ENCODE results near the gene MSRB3. TPM values are rescaled to one million over a fixed set of nuclear protein-coding genes. Genes with fewer than 3 reads are reported as not detected.

Gene MSRB3
- total and polyA plus RNA-seq, 8 donors = 10.7 to 142 (median 27.8) TPM

DNA sequence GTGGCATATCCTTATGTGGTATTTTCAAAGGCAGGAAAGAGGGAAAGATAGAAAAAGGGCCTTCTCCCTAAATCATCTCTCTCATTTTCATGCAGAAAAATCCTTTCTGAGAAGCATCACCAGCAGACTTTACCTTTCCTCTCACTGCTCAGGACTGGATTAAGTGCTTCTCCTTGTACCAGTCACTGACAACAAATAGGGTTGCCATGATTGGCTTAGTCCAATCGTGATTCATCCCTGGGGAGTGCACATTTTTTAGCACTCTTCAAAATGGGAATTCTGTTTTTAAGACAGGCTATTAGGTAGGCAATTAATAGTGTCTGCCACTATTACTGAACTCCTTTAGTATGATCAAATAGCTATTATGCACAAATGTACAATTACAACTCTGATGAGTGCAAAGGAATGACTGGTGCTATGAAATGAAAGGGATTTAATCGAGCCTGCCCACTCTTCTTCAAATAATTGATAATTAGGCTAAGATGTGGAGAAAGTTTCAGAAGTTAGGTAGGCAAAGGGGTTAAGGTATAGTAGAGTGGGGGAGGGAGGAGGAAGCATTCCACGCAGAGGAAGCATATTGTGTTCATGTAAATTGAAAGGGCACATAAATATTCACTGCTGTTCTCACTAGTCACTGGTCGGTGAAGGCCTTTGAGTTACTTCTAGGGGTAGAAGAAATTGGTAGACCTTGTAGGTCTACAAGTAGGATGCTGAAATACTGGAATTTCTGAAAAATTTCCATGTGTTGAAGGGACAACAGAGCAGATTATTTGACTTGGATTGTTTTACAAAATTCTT is 84.0 kb downstream of the MSRB3 start:
- intact Hi-C loops (cut with DNase I; ENCODE audit: low total_unique reads) = no loop called here
- H3K9me3 ChIP-seq = no peaks in the 10 kb centered on the region
- no peak overlapping the region for H3K27ac ChIP-seq
- WGBS, 5 donors = 58 to 67% (median 66%) methylated on average over 4 of the region's 4 CpGs
- no peaks in the 10 kb centered on the region for H3K4me1 ChIP-seq
- H3K36me3 ChIP-seq = no peaks in the 10 kb centered on the region
- H3K27me3 ChIP-seq = no peaks in the 10 kb centered on the region
- TF ChIP-seq POLR2AphosphoS5 (IDR thresholded peaks at IDR 0.05) (no peak), EP300 (IDR thresholded peaks at IDR 0.05) (no peak), POLR2A (IDR thresholded peaks at IDR 0.05) (no peak)
- TF ChIP-seq, protein P1, sequence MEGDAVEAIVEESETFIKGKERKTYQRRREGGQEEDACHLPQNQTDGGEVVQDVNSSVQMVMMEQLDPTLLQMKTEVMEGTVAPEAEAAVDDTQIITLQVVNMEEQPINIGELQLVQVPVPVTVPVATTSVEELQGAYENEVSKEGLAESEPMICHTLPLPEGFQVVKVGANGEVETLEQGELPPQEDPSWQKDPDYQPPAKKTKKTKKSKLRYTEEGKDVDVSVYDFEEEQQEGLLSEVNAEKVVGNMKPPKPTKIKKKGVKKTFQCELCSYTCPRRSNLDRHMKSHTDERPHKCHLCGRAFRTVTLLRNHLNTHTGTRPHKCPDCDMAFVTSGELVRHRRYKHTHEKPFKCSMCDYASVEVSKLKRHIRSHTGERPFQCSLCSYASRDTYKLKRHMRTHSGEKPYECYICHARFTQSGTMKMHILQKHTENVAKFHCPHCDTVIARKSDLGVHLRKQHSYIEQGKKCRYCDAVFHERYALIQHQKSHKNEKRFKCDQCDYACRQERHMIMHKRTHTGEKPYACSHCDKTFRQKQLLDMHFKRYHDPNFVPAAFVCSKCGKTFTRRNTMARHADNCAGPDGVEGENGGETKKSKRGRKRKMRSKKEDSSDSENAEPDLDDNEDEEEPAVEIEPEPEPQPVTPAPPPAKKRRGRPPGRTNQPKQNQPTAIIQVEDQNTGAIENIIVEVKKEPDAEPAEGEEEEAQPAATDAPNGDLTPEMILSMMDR (IDR thresholded peaks at IDR 0.05) = no peak
- no peak for DNase-seq
- no peak overlapping the region for H3K4me3 ChIP-seq

- Histone ChIP-seq H3K9me3 (no peaks in the 10 kb centered on the region), H3K4me1 (no peaks in the 10 kb centered on the region), H3K27ac (no peak overlapping the region), H3K36me3 (no peaks in the 10 kb centered on the region), H3K4me3 (no peak overlapping the region), H3K27me3 (no peaks in the 10 kb centered on the region)
- intact Hi-C loops (cut with DNase I; ENCODE audit: low total_unique reads) = no loop called here
- no peak for DNase-seq
- WGBS, 5 donors = 81 to 90% (median 87%) methylated on average over 1 of the region's 1 CpG
- TF ChIP-seq, protein P1 (IDR thresholded peaks at IDR 0.05) = no peak
- TF ChIP-seq EP300 (IDR thresholded peaks at IDR 0.05) = no peak
- no peak for TF ChIP-seq POLR2A (IDR thresholded peaks at IDR 0.05)
- no peak for TF ChIP-seq POLR2AphosphoS5 (IDR thresholded peaks at IDR 0.05)
Measured at GRCh38 chr12:65364046-65364445, 85.6 kb downstream of the MSRB3 start.

DNA sequence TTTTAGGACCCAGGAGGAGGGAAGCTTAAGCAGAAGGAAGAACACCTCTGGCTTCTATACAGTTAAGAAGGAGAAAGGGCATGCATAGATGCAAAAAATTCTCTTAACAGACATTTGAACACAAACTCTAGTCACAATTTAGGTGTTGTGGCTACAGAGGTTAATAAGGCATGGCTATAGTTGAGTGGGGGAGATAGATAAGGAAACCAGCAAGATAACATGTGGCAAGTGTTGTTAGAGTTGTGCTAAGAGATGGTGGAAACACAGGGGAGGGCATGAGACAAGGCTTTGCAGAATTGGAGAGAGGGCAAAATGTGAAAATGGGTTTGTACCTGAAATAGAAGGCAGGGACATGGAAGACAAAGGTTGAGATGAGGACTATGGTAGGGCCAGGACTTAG is 88.9 kb downstream of the MSRB3 start:
- TF ChIP-seq, protein P1 (IDR thresholded peaks at IDR 0.05) = no peak
- TF ChIP-seq POLR2A (IDR thresholded peaks at IDR 0.05) (no peak), POLR2AphosphoS5 (IDR thresholded peaks at IDR 0.05) (no peak), EP300 (IDR thresholded peaks at IDR 0.05) (no peak)
- Histone ChIP-seq H3K9me3 (no peaks in the 10 kb centered on the region), H3K36me3 (no peaks in the 10 kb centered on the region), H3K4me1 (no peaks in the 10 kb centered on the region), H3K4me3 (no peak overlapping the region), H3K27ac (no peak overlapping the region), H3K27me3 (no peaks in the 10 kb centered on the region)
- DNase-seq = no peak
- intact Hi-C loops (cut with DNase I; ENCODE audit: low total_unique reads) = no loop called here

DNA sequence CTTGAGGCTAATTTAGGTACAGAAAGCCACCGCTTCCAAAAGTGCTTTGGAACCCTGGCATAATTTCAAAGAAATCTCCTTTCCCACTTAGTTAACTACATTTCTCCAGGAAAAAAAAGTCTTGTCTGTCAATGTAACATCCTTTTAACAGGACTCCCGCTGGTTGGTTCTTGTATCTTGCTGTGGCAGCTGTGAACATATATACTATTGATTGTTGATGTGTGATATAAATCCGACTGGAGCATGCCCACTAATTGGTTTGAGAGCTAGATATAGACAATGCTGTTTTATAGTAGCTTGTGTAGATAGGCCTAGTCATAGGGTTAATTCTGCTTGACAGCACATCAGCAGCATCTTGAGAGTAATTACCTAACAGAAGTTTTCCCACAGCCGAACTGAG is 89.6 kb downstream of the MSRB3 start:
- Histone ChIP-seq H3K4me1 (no peaks in the 10 kb centered on the region), H3K27ac (no peak overlapping the region), H3K36me3 (no peaks in the 10 kb centered on the region), H3K9me3 (no peaks in the 10 kb centered on the region), H3K27me3 (no peaks in the 10 kb centered on the region), H3K4me3 (no peak overlapping the region)
- intact Hi-C loops (cut with DNase I; ENCODE audit: low total_unique reads) = no loop called here
- no peak for TF ChIP-seq EP300 (IDR thresholded peaks at IDR 0.05)
- TF ChIP-seq, protein P1 (IDR thresholded peaks at IDR 0.05) = no peak
- no peak for TF ChIP-seq POLR2A (IDR thresholded peaks at IDR 0.05)
- WGBS, 5 donors = 86 to 91% (median 86%) methylated on average over 4 of the region's 4 CpGs
- DNase-seq = no peak
